Loucy (cell line): ENCODE measurements around the gene ARL16.

Source experiments
- EZH2phosphoT487 ChIP-seq: fragments of 200-600 bp; IDR thresholded peaks from 2 replicates; pipeline ENCODE4 v1.6.1; 2018; ENCODE audit warnings: antibody characterized with exemption, mild to moderate bottlenecking, moderate library complexity, borderline replicate concordance
- TF ChIP-seq, protein P1 (sequence below): fragments of 200-600 bp; sonication (generic); conservative IDR thresholded peaks from 2 replicates; pipeline ENCODE4 v1.5.1; 2014; ENCODE audit warnings: mild to moderate bottlenecking, antibody characterized with exemption, low read length

- TF ChIP-seq, protein P1, sequence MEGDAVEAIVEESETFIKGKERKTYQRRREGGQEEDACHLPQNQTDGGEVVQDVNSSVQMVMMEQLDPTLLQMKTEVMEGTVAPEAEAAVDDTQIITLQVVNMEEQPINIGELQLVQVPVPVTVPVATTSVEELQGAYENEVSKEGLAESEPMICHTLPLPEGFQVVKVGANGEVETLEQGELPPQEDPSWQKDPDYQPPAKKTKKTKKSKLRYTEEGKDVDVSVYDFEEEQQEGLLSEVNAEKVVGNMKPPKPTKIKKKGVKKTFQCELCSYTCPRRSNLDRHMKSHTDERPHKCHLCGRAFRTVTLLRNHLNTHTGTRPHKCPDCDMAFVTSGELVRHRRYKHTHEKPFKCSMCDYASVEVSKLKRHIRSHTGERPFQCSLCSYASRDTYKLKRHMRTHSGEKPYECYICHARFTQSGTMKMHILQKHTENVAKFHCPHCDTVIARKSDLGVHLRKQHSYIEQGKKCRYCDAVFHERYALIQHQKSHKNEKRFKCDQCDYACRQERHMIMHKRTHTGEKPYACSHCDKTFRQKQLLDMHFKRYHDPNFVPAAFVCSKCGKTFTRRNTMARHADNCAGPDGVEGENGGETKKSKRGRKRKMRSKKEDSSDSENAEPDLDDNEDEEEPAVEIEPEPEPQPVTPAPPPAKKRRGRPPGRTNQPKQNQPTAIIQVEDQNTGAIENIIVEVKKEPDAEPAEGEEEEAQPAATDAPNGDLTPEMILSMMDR, result no peak
- TF ChIP-seq EZH2phosphoT487, result no peak
Observed at GRCh38 chr17:81644976-81645952, 38.3 kb downstream of the ARL16 start.
